SK-N-SH (cell line): Measurements from ENCODE around the gene CKAP2L.

Experiments
- EP300 ChIP-seq, 2 experiments: IDR thresholded peaks; 2 replicates each; pipeline versions ENCODE4 v1.4.0 to v1.6.1; 2012; ENCODE audit warnings: borderline replicate concordance in 1 of 2, low read depth in 1 of 2, low read length in 1 of 2
- FOSL2 ChIP-seq: IDR thresholded peaks from 2 replicates; pipeline ENCODE4 v1.4.0; 2012; ENCODE audit warnings: low read depth, mild to moderate bottlenecking, moderate library complexity, borderline replicate concordance
- POLR2AphosphoS5 ChIP-seq: IDR thresholded peaks from 2 replicates; pipeline ENCODE4 v1.6.1; 2012; ENCODE audit warnings: low read depth, low read length
- RAD21 ChIP-seq: IDR thresholded peaks from 2 replicates; pipeline ENCODE4 v1.6.1; 2012; ENCODE audit warnings: mild to moderate bottlenecking, low read length
- RXRA ChIP-seq: IDR thresholded peaks from 2 replicates; pipeline ENCODE4 v1.4.0; 2012; ENCODE audit warnings: low read depth, mild to moderate bottlenecking, borderline replicate concordance
- SIN3A ChIP-seq: IDR thresholded peaks from 2 replicates; pipeline ENCODE4 v1.6.1; 2012; ENCODE audit warnings: low read depth, mild to moderate bottlenecking, low read length, moderate library complexity, borderline replicate concordance
- TCF12 ChIP-seq: IDR thresholded peaks from 2 replicates; pipeline ENCODE4 v1.4.0; 2012
- TF ChIP-seq, protein P1 (sequence below): IDR thresholded peaks from 2 replicates; pipeline ENCODE4 v1.4.0; 2012; ENCODE audit warnings: low read depth
- TF ChIP-seq, protein P2 (sequence below): IDR thresholded peaks from 2 replicates; pipeline ENCODE4 v1.6.1; 2012; ENCODE audit warnings: mild to moderate bottlenecking, low read depth, low read length, moderate library complexity
- TF ChIP-seq, protein P3 (sequence below): fragments of 200-600 bp; sonication (generic); IDR thresholded peaks from 2 replicates; pipeline ENCODE4 v1.6.1; 2017; ENCODE audit warnings: antibody characterized with exemption, mild to moderate bottlenecking, moderate library complexity
- TF ChIP-seq, protein P4 (sequence below): fragments of 150-350 bp; IDR thresholded peaks from 2 replicates; pipeline ENCODE4 v1.6.1; 2016; ENCODE audit warnings: mild to moderate bottlenecking, low read depth, low read length

DNA sequence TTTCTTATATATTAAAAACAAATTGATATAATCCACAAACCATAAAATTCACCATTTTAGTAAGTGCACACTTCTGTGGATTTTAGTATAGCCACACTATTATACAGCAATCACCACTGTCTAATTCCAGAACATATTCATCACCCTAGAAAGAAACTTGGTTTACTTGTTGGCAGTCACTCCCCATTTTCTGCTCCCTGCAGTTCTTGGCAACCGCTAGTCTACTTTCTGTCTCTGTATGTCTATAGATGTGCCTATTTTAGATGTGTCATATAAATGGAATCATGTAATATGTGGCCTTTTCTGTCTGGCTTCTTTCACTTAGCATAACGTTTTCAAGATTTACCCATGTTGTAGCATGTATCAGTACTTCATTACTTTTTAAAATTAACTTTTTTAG, 5.7 kb downstream of the CKAP2L start:
- no peak for TF ChIP-seq FOSL2
- TF ChIP-seq, protein P1, sequence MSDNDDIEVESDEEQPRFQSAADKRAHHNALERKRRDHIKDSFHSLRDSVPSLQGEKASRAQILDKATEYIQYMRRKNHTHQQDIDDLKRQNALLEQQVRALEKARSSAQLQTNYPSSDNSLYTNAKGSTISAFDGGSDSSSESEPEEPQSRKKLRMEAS: no peak
- TF ChIP-seq, protein P2, sequence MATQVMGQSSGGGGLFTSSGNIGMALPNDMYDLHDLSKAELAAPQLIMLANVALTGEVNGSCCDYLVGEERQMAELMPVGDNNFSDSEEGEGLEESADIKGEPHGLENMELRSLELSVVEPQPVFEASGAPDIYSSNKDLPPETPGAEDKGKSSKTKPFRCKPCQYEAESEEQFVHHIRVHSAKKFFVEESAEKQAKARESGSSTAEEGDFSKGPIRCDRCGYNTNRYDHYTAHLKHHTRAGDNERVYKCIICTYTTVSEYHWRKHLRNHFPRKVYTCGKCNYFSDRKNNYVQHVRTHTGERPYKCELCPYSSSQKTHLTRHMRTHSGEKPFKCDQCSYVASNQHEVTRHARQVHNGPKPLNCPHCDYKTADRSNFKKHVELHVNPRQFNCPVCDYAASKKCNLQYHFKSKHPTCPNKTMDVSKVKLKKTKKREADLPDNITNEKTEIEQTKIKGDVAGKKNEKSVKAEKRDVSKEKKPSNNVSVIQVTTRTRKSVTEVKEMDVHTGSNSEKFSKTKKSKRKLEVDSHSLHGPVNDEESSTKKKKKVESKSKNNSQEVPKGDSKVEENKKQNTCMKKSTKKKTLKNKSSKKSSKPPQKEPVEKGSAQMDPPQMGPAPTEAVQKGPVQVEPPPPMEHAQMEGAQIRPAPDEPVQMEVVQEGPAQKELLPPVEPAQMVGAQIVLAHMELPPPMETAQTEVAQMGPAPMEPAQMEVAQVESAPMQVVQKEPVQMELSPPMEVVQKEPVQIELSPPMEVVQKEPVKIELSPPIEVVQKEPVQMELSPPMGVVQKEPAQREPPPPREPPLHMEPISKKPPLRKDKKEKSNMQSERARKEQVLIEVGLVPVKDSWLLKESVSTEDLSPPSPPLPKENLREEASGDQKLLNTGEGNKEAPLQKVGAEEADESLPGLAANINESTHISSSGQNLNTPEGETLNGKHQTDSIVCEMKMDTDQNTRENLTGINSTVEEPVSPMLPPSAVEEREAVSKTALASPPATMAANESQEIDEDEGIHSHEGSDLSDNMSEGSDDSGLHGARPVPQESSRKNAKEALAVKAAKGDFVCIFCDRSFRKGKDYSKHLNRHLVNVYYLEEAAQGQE: no peak
- TF ChIP-seq, protein P3, sequence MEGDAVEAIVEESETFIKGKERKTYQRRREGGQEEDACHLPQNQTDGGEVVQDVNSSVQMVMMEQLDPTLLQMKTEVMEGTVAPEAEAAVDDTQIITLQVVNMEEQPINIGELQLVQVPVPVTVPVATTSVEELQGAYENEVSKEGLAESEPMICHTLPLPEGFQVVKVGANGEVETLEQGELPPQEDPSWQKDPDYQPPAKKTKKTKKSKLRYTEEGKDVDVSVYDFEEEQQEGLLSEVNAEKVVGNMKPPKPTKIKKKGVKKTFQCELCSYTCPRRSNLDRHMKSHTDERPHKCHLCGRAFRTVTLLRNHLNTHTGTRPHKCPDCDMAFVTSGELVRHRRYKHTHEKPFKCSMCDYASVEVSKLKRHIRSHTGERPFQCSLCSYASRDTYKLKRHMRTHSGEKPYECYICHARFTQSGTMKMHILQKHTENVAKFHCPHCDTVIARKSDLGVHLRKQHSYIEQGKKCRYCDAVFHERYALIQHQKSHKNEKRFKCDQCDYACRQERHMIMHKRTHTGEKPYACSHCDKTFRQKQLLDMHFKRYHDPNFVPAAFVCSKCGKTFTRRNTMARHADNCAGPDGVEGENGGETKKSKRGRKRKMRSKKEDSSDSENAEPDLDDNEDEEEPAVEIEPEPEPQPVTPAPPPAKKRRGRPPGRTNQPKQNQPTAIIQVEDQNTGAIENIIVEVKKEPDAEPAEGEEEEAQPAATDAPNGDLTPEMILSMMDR: no peak
- TF ChIP-seq TCF12: no peak
- no peak for TF ChIP-seq RAD21
- no peak for TF ChIP-seq RXRA
- TF ChIP-seq, protein P4, sequence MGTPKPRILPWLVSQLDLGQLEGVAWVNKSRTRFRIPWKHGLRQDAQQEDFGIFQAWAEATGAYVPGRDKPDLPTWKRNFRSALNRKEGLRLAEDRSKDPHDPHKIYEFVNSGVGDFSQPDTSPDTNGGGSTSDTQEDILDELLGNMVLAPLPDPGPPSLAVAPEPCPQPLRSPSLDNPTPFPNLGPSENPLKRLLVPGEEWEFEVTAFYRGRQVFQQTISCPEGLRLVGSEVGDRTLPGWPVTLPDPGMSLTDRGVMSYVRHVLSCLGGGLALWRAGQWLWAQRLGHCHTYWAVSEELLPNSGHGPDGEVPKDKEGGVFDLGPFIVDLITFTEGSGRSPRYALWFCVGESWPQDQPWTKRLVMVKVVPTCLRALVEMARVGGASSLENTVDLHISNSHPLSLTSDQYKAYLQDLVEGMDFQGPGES: no peak
- TF ChIP-seq POLR2AphosphoS5: no peak
- no peak for TF ChIP-seq SIN3A
- no peak for TF ChIP-seq EP300 (IDR thresholded peaks at IDR 0.05; ENCODE audit: borderline replicate concordance in 1 of 2, low read depth in 1 of 2, low read length in 1 of 2)
